Activated CD8-positive, alpha-beta memory T cell treated with anti-CD3 and anti-CD28 coated beads, Interleukin-2, amount 50 U/mL, for 24 hours (primary cell): Measurements from ENCODE around the gene NKX2-4.
"Not testable (repeated sequence)": the region's sequence is repeated elsewhere in the genome, so short reads cannot be mapped to it uniquely, and the experiment has no call there.

Experiments used
- DNase-seq: peaks from one replicate; pipeline ENCODE4 v3.0.0-alpha.2; 2020; ENCODE audit errors: extremely low read depth

Gene NKX2-4

DNA sequence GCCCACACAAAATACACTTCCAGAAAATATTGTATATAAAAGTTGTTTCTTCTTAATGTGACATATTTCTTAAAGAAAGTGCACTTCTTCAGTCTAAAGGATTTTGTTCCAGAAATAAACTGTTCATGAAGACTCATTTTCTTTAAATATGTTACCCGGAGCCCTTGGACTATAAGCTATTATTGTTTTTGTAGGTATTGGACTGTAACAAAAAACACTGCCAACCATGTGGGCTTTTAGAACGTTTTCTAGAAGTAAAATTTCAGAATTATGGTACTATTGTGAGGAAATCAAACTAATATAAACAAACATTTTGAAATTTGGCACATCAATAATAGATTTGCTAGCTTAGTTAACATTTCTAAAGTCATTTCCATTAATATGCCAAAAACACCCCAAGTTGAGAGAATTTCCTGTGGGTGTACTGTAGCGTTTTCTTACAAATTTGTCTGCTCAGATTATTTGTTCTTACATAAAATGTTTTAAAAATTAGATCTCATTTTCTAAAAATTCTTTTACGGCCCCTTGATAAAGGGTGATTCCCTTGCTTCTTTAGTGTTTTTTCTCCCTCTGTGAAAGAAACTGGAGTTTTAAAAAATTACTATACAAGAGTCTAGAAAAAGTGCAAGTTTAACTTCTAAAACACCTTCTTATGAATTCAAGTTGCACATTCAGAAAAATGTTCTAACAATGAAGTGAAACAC is 3.4 kb downstream of the NKX2-4 start:
- no peak for DNase-seq

DNA sequence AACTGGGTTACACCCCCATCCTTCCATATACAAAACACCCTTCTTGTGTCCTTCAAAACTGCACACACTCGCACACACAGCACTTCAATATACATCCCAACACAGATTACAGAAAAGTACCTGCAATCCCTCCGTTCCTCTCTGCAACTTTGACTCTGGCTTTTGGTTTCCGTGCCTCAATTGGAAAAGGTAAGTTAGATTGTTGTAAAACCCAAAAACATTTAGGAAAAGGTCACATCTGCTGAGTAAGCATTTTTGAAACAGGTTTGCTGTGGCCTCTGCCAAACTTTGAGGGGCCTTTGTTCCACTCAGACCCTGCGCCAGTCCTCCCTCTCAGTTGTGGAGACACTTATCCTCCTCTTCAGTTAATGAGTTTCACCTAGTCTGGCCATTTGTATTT is 4.2 kb downstream of the NKX2-4 start:
- DNase-seq: no peak

DNA sequence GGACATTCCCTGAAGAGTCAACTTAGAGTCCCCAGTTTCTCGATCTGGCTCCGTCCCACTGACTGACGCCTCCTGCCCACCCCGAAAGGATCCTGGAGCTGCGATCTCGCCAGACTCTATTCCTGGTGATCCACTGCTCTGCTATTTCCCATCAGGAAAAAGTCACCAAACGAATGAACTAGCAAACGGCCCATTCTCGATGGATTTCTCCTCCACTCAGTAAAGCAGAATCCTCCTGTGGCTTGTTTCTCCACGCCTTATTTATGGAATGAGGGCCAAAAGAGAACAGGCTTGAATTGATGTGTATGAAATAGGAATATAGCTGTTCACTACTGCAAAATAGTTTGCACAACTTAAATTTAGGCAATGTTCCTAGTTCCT is 5.4 kb downstream of the NKX2-4 start:
- DNase-seq: no peak

DNA sequence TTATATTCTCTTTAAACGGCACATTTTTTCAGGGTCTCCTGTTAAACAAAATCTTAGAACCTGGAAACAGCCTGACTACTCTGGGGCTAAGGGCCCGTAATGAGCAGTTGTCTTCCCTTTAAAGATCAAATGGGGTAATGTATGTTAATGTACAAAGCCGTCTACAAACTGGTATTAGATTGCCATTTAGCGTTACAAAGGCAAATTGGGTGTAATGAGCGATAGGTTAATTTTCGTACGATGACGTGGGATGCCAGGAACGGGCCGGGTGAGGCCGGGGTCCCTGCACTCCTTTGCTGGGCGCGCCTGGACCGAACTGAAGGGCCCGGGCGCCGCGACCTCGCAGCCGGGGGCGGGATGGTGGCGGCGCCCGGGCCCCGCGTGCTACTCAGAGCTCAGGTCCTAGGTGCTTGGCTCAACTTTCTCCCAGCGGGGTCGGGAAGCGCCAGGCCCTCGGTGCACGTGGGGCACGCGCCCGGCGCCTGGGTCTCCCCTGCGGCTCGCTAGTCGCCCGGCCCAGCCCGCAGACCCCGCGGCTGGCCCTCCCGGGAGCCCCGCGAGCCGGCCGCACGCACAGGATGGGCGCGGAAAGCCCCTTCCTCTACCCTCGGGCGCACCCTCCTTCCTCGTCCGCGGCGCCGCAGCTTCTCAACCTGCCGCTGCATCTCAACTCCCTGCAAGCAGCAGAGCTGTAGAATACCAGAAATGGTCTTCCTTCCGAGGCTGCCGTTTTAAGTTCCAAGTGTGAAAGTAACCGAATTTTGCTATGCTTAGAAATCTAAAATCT is 5.9 kb downstream of the NKX2-4 start:
- no peak for DNase-seq

DNA sequence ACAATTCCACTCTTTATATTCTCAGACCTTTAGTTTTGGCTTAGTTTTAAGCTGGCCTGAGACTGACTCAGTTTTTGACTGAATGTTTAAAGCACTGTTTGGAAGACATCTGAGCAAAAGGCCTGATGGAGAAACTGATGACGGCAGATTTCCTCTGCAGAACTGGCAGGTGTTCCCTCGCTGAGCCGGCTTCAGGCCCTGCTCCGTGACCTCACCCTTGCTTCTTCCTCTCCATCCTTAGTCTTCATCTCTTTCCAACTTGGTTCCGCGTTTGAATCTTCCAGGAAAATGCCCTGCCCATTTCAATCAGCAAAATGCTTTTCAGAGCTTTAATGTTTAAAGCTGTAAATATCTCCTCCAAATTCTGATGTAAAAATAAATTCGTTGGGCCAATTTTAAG is 6.6 kb downstream of the NKX2-4 start:
- no peak for DNase-seq

DNA sequence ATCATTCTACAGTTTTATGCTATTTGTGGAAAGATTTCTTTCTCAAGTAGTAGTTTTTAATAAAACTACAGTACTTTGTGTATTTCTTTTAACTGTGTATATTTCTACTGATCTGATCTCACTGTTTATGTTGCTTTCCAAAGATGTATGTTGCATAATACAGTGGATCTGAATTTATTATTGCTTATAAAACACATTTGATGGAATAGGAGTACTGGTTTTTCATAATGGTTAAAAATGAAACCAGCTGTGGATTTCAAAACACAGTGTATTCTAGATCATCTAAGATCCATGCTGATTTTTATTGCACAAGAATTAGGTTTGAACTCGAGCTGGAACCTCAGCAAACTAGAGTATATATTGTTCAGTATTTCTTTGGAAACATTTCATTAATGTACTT is 8.0 kb downstream of the NKX2-4 start:
- no peak for DNase-seq

DNA sequence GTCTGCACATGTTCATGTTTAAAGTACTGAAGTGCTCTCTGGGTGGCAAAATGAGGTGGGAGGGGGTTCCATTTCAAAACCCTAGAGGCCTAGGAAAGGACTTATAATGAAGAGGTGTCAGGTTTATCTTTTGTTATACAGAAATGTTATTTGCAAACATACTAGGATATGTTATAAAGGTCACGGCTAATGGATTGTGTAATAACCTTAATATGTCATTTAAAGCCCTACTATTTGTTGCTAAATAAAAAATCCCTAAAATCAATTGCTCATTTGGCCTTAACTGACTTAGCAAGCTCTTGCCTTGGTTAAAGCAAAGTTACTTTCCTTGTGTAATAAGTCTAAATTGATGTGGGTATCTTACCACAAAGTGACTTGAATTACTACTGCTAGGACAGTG is 8.8 kb downstream of the NKX2-4 start:
- DNase-seq: no peak

DNA sequence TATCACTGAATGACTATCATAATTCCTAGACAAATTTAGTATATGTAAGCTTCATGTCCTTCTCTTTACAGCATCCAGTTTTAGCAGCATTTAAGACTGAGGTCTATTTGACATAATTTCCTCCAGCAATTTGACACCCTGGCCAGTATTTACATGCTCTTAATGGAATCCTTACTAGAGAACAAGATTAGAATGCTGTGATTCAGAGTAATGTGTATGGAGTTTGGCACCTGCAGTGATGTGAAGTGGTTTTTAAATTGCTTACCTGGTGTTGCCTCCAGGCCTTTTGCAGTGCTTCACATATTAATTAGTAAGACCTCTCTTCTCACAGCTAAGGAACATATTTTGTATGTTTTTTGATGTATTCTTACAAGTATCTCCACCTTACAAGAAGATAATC is 9.8 kb downstream of the NKX2-4 start:
- no peak for DNase-seq

DNA sequence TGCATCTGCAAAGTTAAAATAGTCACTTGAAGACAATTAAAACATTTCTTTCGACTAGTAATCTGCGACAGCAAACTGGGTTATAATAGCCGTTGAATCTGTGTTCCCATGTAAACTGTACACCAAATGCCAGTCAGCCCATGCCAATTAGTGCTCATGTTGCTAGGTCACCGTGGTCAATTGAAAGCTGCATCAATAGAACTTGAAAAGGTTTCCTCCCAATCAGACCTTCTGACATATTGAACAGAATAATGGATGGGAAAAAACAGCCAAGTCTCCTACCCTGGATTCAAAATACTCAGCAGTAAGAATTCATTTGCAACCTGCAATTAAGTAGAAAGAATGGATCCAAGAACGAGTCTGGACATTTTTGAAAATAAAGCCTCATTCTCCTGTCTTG is 11.2 kb downstream of the NKX2-4 start:
- no peak for DNase-seq

DNA sequence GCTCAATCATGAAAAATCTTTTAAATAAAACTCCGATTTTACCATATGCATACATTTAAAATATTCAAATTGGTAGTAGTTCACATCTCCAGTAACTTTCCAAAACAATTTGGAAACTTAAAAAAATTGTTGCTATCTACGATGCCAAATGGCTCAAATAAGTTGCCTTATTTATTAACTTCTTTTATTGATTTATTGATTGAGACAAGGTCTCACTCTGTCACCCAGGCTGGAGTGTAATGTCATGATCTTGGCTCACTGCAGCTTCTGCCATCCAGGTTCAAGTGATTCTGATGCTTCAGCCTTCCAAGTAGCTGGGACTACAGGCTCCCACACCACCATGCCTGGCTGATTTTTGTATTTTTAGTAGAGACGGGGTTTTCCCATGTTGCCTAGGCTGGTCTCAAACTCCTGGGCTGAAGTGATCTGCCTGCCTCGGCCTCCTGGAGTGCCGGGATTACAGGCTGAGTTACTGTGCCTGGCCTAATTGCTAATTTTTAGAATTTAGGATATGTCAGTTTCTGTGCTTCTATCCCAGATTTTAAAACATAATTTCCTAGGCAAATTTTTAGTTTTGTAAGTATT is 12.9 kb downstream of the NKX2-4 start:
- no peak for DNase-seq

DNA sequence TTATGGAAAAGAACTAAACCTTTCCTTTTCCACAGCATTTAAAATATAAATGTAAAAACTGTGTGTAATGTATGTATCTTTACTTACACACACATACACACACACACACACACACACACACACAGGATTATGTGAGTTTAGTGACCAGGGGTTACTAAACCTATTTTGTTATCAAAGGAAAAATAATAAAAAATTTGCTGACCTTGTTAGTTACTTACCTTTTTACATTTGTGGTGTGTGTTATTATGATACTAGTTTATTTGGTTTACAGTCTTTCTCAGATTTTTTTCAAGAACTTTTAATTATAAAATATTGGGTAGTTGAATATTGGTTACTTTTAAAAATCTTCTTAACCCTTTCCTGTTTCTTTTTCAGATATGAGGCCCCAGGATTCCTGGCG is 15.7 kb downstream of the NKX2-4 start:
- DNase-seq: no peak

DNA sequence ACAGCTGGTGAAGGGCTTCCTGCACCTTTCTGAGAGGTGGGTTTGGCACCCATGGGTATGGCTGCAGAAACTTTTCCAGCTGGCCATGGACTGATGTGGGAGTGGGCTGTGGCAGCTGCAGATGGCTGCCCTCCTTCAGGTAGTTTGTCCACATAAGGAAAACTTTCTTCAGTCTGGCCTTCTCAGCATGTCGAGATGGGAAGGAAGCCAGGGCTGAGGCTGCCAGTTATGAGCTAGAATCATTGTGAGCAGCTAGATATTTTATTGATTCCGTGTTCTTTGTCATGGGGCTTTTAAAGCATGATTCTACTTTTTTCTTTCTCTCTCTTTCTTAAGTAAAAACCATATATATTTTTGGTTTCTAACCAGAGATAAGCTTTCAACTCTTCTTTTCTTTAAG is 16.6 kb downstream of the NKX2-4 start:
- no peak for DNase-seq

DNA sequence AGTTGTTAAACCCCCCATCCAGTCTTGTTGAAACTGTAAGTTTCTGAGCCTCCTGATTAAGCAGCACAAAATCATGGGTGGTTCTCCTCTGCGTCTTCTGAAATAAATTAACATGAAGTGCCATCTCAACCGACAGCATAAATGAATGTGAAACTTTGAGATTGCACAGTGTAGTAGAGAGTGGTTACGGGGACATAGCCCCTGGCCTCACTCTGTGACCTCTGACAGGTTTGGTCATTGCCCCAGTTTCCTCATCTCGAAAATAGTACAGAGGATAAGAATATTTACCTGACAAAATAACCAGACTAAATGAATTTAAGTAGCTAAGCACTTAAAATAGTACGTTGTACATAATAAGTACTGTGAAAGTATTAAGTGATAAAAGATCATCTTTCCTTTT is 19.1 kb downstream of the NKX2-4 start:
- DNase-seq: no peak

DNA sequence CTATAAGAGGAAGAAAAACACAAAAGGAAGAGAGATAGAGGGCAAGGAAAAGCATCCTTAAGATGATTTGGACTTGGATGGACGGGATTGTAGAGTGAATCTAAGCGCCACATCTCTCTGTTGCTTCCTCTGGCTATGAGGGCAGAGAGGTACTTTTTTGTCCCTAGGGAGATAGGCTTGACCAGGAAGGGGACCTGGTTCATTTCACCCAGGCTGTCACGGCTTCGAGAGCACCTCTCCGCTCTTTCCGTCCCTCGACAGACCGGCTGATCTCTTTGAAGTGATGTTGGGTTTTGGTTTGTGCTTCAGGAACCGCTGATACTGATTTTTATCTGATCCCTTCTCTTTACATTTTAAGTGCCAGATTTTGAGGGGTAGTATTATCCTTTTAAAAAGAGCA is 19.6 kb downstream of the NKX2-4 start:
- DNase-seq: no peak

DNA sequence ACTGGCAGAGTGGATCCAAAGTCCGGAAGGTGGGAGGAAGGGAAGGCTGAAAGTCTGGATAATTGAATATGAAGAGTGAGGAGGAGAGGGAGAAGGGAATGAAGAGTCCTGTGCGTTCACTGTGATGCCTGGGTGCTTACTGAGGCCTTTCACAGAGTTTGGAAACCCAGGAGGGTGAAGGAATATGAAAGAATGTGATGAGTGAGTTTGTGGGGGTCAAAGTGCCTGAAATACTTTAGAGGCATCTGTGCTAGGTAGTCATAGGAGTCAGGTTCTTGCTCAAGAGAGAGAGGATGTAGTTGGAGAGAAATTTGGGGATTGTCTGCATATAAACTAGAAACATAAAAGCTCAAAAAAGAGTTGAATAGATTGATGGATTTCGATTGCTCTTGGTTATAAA is 20.7 kb downstream of the NKX2-4 start:
- no peak for DNase-seq

DNA sequence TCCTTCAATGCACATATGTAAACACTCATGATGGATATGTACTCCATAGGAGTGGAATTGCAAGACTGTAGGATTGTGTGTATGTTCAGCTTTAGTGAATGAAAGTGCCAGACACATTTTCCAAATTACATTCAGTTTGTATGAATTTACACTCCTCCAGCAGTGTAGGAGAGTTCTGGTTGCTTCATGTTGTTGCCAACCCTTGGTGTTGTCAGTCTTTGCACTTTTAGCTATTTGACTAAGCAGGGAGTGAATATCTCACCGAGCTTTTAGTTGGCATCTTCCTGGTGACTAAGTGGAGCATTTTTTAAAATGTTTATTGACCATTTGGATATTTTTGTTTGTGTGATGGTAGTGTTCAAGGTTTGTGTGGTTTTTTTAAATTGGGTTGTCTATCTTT is 23.9 kb downstream of the NKX2-4 start:
- no peak for DNase-seq

DNA sequence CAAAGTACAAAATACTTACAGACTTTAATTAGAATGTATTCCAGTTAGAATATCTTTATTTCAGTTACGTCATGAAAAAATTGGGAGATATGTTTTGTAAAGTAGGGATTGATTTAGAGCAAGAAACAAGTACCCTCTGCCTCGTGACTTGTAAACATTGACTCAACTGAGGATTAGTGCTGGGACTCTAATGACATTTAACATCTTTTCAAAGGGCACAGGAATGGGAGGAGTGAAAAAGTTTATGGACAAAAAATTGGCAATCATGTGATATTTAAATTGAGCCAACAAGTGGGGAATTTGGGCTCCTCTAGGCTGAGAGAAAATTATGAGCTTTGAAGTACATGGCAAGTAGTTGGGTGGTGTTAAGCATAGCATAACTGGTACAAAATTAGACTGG is 25.3 kb downstream of the NKX2-4 start:
- DNase-seq: no peak

DNA sequence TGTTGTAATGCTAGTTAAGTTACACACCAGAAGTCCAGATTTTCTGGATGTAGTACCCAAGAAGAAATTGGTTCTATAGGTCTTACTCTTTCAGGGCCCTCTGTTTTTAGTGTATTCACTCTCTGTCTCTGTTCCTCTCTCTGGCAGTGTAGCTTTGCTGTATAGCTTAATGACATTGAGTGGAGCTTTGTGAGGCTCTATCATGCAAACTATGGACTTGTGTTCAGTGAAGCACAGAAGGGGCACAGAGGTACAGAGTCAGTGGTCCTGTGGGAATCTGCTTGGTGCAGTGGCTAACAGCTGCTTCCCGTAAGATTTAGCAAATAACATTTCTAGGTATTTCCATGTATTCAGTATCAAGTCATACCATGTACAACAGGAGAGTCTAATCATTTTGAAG is 26.1 kb downstream of the NKX2-4 start:
- DNase-seq: no peak

DNA sequence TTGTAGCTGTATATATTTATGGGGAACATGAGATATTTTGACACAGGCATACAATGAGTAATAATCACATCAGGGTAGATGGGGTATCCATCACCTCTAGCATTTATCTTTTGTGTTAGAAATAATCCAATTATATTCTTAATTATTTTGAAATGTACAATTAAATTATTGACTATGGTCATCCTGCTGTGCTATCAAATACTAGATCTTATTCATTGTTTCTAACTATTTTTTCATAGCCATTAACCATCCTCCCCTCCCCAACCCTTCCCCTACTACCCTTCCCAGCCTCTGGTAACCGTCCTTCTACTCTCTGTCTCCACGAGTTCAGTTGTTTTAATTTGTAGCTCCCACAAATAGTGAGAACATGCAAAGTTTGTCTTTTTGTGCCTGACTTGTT is 28.5 kb downstream of the NKX2-4 start:
- no peak for DNase-seq

DNA sequence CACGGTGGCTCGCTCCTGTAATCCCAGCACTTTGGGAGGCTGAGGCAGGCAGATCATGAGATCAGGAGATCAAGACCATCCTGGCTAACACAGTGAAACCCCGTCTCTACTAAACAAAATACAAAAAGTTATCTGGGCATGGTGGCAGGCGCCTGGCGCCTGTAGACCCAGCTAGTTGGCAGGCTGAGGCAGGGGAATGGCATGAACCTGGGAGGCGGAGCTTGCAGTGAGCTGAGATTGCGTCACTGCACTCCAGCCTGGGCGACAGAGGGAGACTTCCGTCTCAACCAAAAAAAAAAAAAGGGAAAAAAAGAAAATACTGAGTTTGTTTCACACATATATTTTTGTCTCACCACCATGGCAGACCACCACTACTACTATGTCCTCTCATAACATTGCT is 31.1 kb downstream of the NKX2-4 start:
- DNase-seq: not testable (repeated sequence)

DNA sequence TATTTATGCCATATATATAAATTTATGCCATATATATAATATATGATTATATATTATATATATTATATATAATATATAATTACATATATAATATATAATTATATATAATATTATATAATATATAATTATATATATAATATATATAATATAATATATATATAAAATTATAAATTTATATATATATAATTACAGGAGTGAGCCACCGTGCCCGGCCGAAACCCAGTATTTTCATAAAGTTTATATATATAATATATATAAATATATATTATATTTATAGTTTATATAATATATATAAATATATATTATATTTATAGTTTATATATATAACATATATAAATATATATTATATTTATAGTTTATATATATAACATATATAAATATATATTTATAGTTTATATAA is 31.6 kb downstream of the NKX2-4 start:
- DNase-seq: no peak

DNA sequence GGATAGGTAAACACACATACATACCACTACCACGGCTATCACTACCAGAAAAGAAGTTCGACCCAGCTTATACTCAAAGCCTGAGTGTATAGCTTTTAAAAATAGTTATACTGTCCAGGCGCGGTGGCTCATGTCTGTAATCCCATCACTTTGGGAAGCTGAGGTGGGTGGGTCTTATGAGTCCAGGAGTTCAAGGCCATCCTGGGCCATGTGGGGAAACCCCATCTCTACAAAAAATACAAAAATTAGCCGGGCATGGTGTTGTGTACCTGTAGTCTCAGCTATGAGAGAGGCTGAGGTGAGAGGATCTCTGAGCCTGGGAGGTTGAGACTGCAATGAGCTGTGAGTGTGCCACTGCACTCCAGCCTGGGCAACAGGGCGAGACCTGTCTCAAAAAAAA is 32.9 kb downstream of the NKX2-4 start:
- no peak for DNase-seq

DNA sequence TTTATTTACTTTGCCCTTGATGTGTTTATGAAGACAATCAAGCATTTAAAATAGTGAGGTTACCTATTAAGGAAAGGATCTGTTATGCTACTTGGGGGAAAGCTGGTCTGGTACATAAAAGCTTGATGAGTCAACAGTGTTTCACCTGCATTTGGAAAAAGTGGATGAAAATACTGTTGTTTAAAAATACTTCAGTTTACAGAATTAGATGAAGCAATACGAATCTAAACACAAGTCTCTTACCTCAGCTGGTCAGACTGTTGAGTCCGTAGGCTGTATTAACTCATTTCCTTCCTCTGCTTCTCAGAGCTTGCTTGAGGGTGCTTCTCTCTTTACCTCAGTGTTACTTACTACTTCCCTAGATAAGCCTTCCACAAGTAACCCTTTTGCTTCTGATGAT is 36.1 kb downstream of the NKX2-4 start:
- DNase-seq: no peak
